Limb (tissue), 2 donors: ENCODE data around the gene UBN2.
"Not testable (repeated sequence)": the region's sequence is repeated elsewhere in the genome, so short reads cannot be mapped to it uniquely, and the experiment has no call there.

Source experiments
- DNase-seq, 2 donors: peaks; one replicate each; pipeline ENCODE4 v3.0.0-alpha.2; 2016; ENCODE audit errors: extremely low spot score in 2 of 2

The UBN2 gene

GRCh38 chr7:139294241-139294640 lies 63.2 kb downstream of the UBN2 start:
- DNase-seq = no peak

GRCh38 chr7:139294951-139295575 lies 64.0 kb downstream of the UBN2 start:
- DNase-seq = no peak

GRCh38 chr7:139297795-139298194 lies 66.8 kb downstream of the UBN2 start:
- no peak for DNase-seq

- no peak for DNase-seq
Measured at GRCh38 chr7:139299296-139299695, 68.3 kb downstream of the UBN2 start.

- DNase-seq = no peak
Measured at GRCh38 chr7:139300390-139300789, 69.4 kb downstream of the UBN2 start.

- no peak for DNase-seq
Measured at GRCh38 chr7:139304517-139304916, 73.5 kb downstream of the UBN2 start.

- no peak for DNase-seq
Measured at GRCh38 chr7:139317939-139318505, 87.0 kb downstream of the UBN2 start.

GRCh38 chr7:139321071-139321745 lies 90.2 kb downstream of the UBN2 start:
- no peak for DNase-seq

- DNase-seq = not testable (repeated sequence)
Measured at GRCh38 chr7:139324709-139325108, 93.7 kb downstream of the UBN2 start.

- no peak for DNase-seq
Measured at GRCh38 chr7:139328375-139328774, 97.3 kb downstream of the UBN2 start.

- DNase-seq = no peak
Measured at GRCh38 chr7:139329119-139329518, 98.1 kb downstream of the UBN2 start.

GRCh38 chr7:139330333-139331030 lies 99.4 kb downstream of the UBN2 start:
- DNase-seq = no peak

GRCh38 chr7:139332697-139333359 lies 101.8 kb downstream of the UBN2 start:
- no peak for DNase-seq

- not testable (repeated sequence) for DNase-seq
Measured at GRCh38 chr7:139333443-139333842, 102.4 kb downstream of the UBN2 start.

- DNase-seq = no peak
Measured at GRCh38 chr7:139334399-139335150, 103.5 kb downstream of the UBN2 start.

GRCh38 chr7:139339025-139339424 lies 108.0 kb downstream of the UBN2 start:
- no peak for DNase-seq

- no peak for DNase-seq
Measured at GRCh38 chr7:139339698-139340036, 108.6 kb downstream of the UBN2 start.

GRCh38 chr7:139340037-139340807 lies 109.2 kb downstream of the UBN2 start:
- DNase-seq = peak; percentile 98 to 99

GRCh38 chr7:139340808-139341057 lies 109.7 kb downstream of the UBN2 start:
- DNase-seq = peak in 1 of 2 donors; percentile 90

GRCh38 chr7:139341058-139341775 lies 110.2 kb downstream of the UBN2 start, which contains the start of gene FMC1:
Gene FMC1, plus strand, starts transcription at chr7:139341337. Its CDS starts 48 bp downstream, at chr7:139341385.
- DNase-seq = peak; percentile 93 to 95
